ENCODE results near the gene HMGB2. TPM values are rescaled to one million over a fixed set of nuclear protein-coding genes. Genes with fewer than 3 reads are reported as not detected.

HMGB2 gene
- total RNA-seq, 6 experiments from 2014 or later = 53.0 to 130 (median 117) TPM

- Mint-ChIP-seq H3K4me1 (ENCODE audit: low read depth) (peaks cover 12% of the 10 kb centered on the region), H3K27me3 (ENCODE audit: insufficient read depth) (no peaks in the 10 kb centered on the region; the same call in 1 of the 2 replicates), H3K27ac (peak overlapping the region; percentile 27), H3K36me3 (ENCODE audit: low read depth) (peaks cover 15% of the 10 kb centered on the region; the same call in 1 of the 2 replicates), H3K9me3 (peaks cover 26% of the 10 kb centered on the region), H3K4me3 (no peak overlapping the region)
- no peak; the same call in none of the 2 replicates for TF ChIP-seq CTCF (IDR thresholded peaks at IDR 0.05)
- no peak for DNase-seq
These were observed 45.3 kb downstream of the HMGB2 start for GRCh38 chr4:173288698-173289352.

GRCh38 chr4:173288296-173288695 lies 45.9 kb downstream of the HMGB2 start:
- DNase-seq = peak; percentile 58
- peaks cover 12% of the 10 kb centered on the region for H3K4me1 Mint-ChIP-seq (ENCODE audit: low read depth)
- peaks cover 31% of the 10 kb centered on the region for H3K9me3 Mint-ChIP-seq
- TF ChIP-seq CTCF (IDR thresholded peaks at IDR 0.05) = peak; percentile 84
- peak overlapping the region; percentile 27 for H3K27ac Mint-ChIP-seq
- no peak overlapping the region for H3K4me3 Mint-ChIP-seq
- no peaks in the 10 kb centered on the region; the same call in 1 of the 2 replicates for H3K27me3 Mint-ChIP-seq (ENCODE audit: insufficient read depth)
- H3K36me3 Mint-ChIP-seq (ENCODE audit: low read depth) = peaks cover 15% of the 10 kb centered on the region; the same call in 1 of the 2 replicates

- no peak for DNase-seq
- no peak overlapping the region for H3K27ac Mint-ChIP-seq
- no peak for TF ChIP-seq CTCF (IDR thresholded peaks at IDR 0.05)
- H3K4me1 Mint-ChIP-seq (ENCODE audit: low read depth) = peaks cover 12% of the 10 kb centered on the region
- peaks cover 15% of the 10 kb centered on the region; the same call in 1 of the 2 replicates for H3K36me3 Mint-ChIP-seq (ENCODE audit: low read depth)
- no peak overlapping the region for H3K4me3 Mint-ChIP-seq
- peaks cover 33% of the 10 kb centered on the region for H3K9me3 Mint-ChIP-seq
- H3K27me3 Mint-ChIP-seq (ENCODE audit: insufficient read depth) = no peaks in the 10 kb centered on the region; the same call in 1 of the 2 replicates
These were observed 46.7 kb downstream of the HMGB2 start for GRCh38 chr4:173287486-173287885.

GRCh38 chr4:173284463-173284862 lies 49.7 kb downstream of the HMGB2 start:
- TF ChIP-seq CTCF (IDR thresholded peaks at IDR 0.05) = no peak
- H3K36me3 Mint-ChIP-seq (ENCODE audit: low read depth) = peaks cover 15% of the 10 kb centered on the region; the same call in 1 of the 2 replicates
- DNase-seq = no peak

GRCh38 chr4:173282626-173283025 lies 51.5 kb downstream of the HMGB2 start:
- no peak for DNase-seq
- Mint-ChIP-seq H3K36me3 (ENCODE audit: low read depth) (peaks cover 15% of the 10 kb centered on the region; the same call in 1 of the 2 replicates), H3K4me3 (no peak overlapping the region), H3K4me1 (ENCODE audit: low read depth) (no peaks in the 10 kb centered on the region), H3K27ac (no peak overlapping the region), H3K27me3 (ENCODE audit: insufficient read depth) (peaks cover 3% of the 10 kb centered on the region; the same call in 1 of the 2 replicates), H3K9me3 (peaks cover 33% of the 10 kb centered on the region)
- no peak for TF ChIP-seq CTCF (IDR thresholded peaks at IDR 0.05)

More at GRCh38 chr4:173284463-173284862, 49.7 kb downstream of the HMGB2 start:
- H3K4me3 Mint-ChIP-seq = no peak overlapping the region
- peaks cover 3% of the 10 kb centered on the region; the same call in 1 of the 2 replicates for H3K27me3 Mint-ChIP-seq (ENCODE audit: insufficient read depth)
- peaks cover 12% of the 10 kb centered on the region for H3K4me1 Mint-ChIP-seq (ENCODE audit: low read depth)
- H3K9me3 Mint-ChIP-seq = peaks cover 33% of the 10 kb centered on the region
- H3K27ac Mint-ChIP-seq = no peak overlapping the region

Measured in HFFc6 (cell line).